Transverse colon (tissue), 4 donors: ENCODE data around the gene ANKUB1. TPM values are rescaled to one million over a fixed set of nuclear protein-coding genes. Genes with fewer than 3 reads are reported as not detected.

Experiments
- DNase-seq: peaks from one replicate; pipeline ENCODE4 v3.0.0-alpha.2; 2019
- H3K27ac ChIP-seq, 4 donors: fragments of 200-600 bp; sonication (generic); 2 replicates each; pipeline ENCODE4 v1.5.1; 2016 to 2018; ENCODE audit warnings: inconsistent platforms in 4 of 4
- H3K27me3 ChIP-seq: fragments of 200-600 bp; sonication (generic); 2 replicates; pipeline ENCODE4 v1.5.1; 2017; ENCODE audit warnings: inconsistent platforms
- H3K36me3 ChIP-seq, 4 donors: fragments of 200-600 bp; sonication (generic); 2 replicates each; pipeline ENCODE4 v1.5.1; 2017 to 2019; ENCODE audit warnings: inconsistent platforms in 4 of 4
- H3K4me1 ChIP-seq, 4 donors: fragments of 200-600 bp; sonication (generic); 2 replicates each; pipeline ENCODE4 v1.5.1; 2017 to 2020; ENCODE audit warnings: inconsistent platforms in 4 of 4
- H3K4me3 ChIP-seq, 4 donors: fragments of 200-600 bp; sonication (generic); 1 replicate in 1 of 4; 2 replicates in 3 of 4; pipeline versions ENCODE4 v1.5.1 to v1.6.1; 2017 to 2019; ENCODE audit warnings: inconsistent platforms in 4 of 4
- H3K9me3 ChIP-seq, 2 donors: fragments of 200-600 bp; sonication (generic); 2 replicates each; pipeline ENCODE4 v1.5.1; 2017 to 2019; ENCODE audit warnings: inconsistent platforms in 2 of 2
- EP300 ChIP-seq: sonication (generic); formaldehyde crosslinking; IDR thresholded peaks from one replicate; pipeline ENCODE4 v1.6.1; 2017; ENCODE audit warnings: antibody characterized with exemption, low read depth
- POLR2A ChIP-seq: fragments of 450-650 bp; IDR thresholded peaks from one replicate; pipeline ENCODE4 v1.6.1; 2016; ENCODE audit warnings: antibody characterized with exemption, mild to moderate bottlenecking, moderate library complexity
- POLR2AphosphoS5 ChIP-seq, 3 donors: sonication (generic); formaldehyde crosslinking; IDR thresholded peaks; one replicate each; pipeline ENCODE4 v1.6.1; 2016; ENCODE audit warnings: antibody characterized with exemption in 3 of 3
- WGBS, 2 donors: methylation state at CpG; one replicate each; pipeline ENCODE4 v1.1.5; 2018; ENCODE audit warnings: low coverage in 1 of 2; 5-methylcytosine and 5-hydroxymethylcytosine counted together
- in situ Hi-C, 4 donors: fragments of 200-750 bp; cut with MboI; loops; one replicate each; pipeline versions ENCODE4 v1.15.0 to v1.15.1; 2017; ENCODE audit warnings: low sequenced_read_pairs in 3 of 4, low pct_ligation_motif_present in 1 of 4, low pct_unique_long_range_greater_than_20kb in 1 of 4
- intact Hi-C: fragments of 100-400 bp; cut with DNase I; formaldehyde crosslinking; loops from one replicate; pipeline ENCODE4 v1.15.1; 2023; ENCODE audit warnings: low total_unique reads
- total RNA-seq, 4 donors: library from RNA; depleted of rRNA; stranded (reverse); fragments of >200 nt; gene quantifications; one replicate each; pipeline ENCODE4 v1.1.0, GENCODE V29; 2016
- TF ChIP-seq, protein P1 (sequence below), 5 experiments: fragments of 200-600 bp in 3 of 5; fragments of 450-650 bp in 2 of 5; sonication (generic) in 3 of 5; IDR thresholded peaks; 1 replicate in 2 of 5; 2 replicates in 3 of 5; pipeline ENCODE4 v1.5.1; 2016 to 2017; ENCODE audit warnings: antibody characterized with exemption in 5 of 5, inconsistent platforms in 3 of 5, mild to moderate bottlenecking in 2 of 5, moderate library complexity in 1 of 5

Gene ANKUB1
- total RNA-seq, 4 donors from 2014 or later: not detected

DNA sequence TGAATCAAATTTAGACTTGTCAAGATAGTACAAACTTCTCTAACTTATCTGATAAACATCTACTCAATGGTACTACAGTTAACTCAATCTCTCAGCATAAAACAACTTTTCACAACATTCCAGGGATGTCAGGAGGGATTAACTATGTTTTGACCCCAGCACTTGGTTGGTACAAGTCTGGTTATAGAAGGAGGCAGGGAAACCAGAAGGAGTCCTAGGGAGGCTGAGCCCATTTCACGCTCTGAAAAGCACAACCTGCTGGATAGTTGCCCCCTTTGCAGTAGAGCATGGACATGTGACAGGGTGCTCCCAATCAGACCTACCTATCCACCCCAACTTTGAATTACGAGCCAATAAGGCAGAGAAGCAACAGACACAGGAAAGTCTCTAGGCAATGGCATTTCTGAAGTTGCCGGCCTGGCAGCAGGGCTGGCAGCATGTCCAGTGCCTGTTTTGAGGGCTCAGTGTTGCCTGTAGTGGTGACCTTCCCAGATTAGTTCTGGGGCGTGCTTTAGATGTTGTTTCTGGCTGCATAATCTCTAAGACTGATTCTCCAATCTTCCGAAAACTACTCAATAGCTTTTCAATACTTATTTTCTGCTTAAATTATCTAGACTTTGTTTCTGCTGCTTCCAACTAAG is 8.2 kb downstream of the ANKUB1 start:
- no peak for DNase-seq
- H3K27ac ChIP-seq: no peak overlapping the region
- H3K4me3 ChIP-seq: no peak overlapping the region
- intact Hi-C loops (no loop called here), in situ Hi-C loops (no loop called here)
- WGBS, 2 donors: 86 to 88% methylated on average over 1 to 5 of the region's 5 CpGs
- H3K4me1 ChIP-seq: no peaks in the 10 kb centered on the region
- H3K9me3 ChIP-seq: no peaks in the 10 kb centered on the region
- no peaks in the 10 kb centered on the region for H3K27me3 ChIP-seq
- TF ChIP-seq, protein P1, sequence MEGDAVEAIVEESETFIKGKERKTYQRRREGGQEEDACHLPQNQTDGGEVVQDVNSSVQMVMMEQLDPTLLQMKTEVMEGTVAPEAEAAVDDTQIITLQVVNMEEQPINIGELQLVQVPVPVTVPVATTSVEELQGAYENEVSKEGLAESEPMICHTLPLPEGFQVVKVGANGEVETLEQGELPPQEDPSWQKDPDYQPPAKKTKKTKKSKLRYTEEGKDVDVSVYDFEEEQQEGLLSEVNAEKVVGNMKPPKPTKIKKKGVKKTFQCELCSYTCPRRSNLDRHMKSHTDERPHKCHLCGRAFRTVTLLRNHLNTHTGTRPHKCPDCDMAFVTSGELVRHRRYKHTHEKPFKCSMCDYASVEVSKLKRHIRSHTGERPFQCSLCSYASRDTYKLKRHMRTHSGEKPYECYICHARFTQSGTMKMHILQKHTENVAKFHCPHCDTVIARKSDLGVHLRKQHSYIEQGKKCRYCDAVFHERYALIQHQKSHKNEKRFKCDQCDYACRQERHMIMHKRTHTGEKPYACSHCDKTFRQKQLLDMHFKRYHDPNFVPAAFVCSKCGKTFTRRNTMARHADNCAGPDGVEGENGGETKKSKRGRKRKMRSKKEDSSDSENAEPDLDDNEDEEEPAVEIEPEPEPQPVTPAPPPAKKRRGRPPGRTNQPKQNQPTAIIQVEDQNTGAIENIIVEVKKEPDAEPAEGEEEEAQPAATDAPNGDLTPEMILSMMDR (IDR thresholded peaks at IDR 0.05): no peak
- no peak for TF ChIP-seq EP300
- no peak for TF ChIP-seq POLR2AphosphoS5 (IDR thresholded peaks at IDR 0.05)
- TF ChIP-seq POLR2A: no peak
- no peaks in the 10 kb centered on the region for H3K36me3 ChIP-seq

DNA sequence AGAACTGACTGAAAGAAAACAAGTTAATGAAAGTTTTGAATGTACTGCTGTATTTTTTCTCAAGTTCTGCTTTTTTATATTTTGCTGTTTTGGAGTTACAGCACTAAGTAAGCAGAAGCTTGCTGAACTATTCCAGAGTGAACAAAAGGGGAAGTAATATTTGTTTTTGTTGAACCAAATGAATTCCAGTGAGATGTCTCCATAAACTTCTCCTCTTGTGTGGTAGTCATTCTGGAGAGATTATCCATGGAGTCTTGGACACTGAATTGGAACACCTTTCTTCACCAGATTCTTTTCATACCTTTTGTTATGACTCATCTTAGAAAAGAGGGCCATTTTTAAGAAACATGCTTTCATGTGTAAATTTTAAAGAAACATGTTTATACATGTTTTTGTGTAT is 8.8 kb downstream of the ANKUB1 start:
- Histone ChIP-seq H3K4me1 (no peaks in the 10 kb centered on the region), H3K4me3 (no peak overlapping the region), H3K27ac (no peak overlapping the region), H3K9me3 (no peaks in the 10 kb centered on the region), H3K27me3 (no peaks in the 10 kb centered on the region), H3K36me3 (no peaks in the 10 kb centered on the region)
- DNase-seq: no peak
- TF ChIP-seq, protein P1 (IDR thresholded peaks at IDR 0.05): no peak
- TF ChIP-seq POLR2AphosphoS5 (IDR thresholded peaks at IDR 0.05): no peak
- no peak for TF ChIP-seq EP300
- no peak for TF ChIP-seq POLR2A
- intact Hi-C loops: no loop called here
- in situ Hi-C loops: no loop called here

DNA sequence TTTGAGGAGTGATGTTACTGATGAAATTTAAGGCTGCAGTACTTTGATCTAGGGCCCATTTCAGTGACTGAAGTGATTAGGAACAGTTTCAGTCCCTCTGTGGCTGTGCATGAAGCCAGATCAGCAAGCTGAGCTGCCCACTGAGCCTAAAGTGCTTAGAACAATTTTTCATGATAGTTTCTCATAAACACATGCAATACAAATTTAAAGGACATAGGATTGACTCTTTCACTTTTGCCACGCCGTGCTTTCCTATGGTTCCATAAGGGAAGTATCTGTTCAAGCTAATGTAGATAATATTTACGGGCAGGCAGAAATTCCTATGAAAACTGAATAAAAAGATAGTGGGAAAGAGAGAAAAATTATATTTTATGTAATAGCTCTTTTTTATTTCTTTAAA is 10.6 kb downstream of the ANKUB1 start:
- no peak overlapping the region for H3K4me3 ChIP-seq
- 74 to 85% methylated on average over 3 of the region's 3 CpGs for WGBS, 2 donors
- TF ChIP-seq POLR2AphosphoS5 (IDR thresholded peaks at IDR 0.05) (no peak), POLR2A (no peak), EP300 (no peak)
- TF ChIP-seq, protein P1 (IDR thresholded peaks at IDR 0.05): no peak
- intact Hi-C loops (no loop called here), in situ Hi-C loops (no loop called here)
- no peak for DNase-seq
- no peaks in the 10 kb centered on the region for H3K27me3 ChIP-seq
- no peaks in the 10 kb centered on the region for H3K36me3 ChIP-seq
- H3K27ac ChIP-seq: peak overlapping the region in 1 of 4 donors; percentile 26
- H3K4me1 ChIP-seq: no peaks in the 10 kb centered on the region
- H3K9me3 ChIP-seq: no peaks in the 10 kb centered on the region

GRCh38 chr3:149781211-149781610 is 11.1 kb downstream of the ANKUB1 start:
- no peak overlapping the region for H3K4me3 ChIP-seq
- H3K4me1 ChIP-seq: no peaks in the 10 kb centered on the region
- TF ChIP-seq, protein P1 (IDR thresholded peaks at IDR 0.05): no peak
- TF ChIP-seq POLR2AphosphoS5 (IDR thresholded peaks at IDR 0.05) (no peak), EP300 (no peak), POLR2A (no peak)
- intact Hi-C loops: no loop called here
- H3K27me3 ChIP-seq: no peaks in the 10 kb centered on the region
- H3K27ac ChIP-seq: peak overlapping the region in 1 of 4 donors; percentile 26
- no peaks in the 10 kb centered on the region for H3K36me3 ChIP-seq
- no peak for DNase-seq
- no peaks in the 10 kb centered on the region for H3K9me3 ChIP-seq
- WGBS, 2 donors: 76 to 87% methylated on average over 3 to 4 of the region's 4 CpGs
- in situ Hi-C loops: no loop called here
